HCT116 (cell line): ENCODE measurements around the gene EGFR. TPM values are rescaled to one million over a fixed set of nuclear protein-coding genes. Genes with fewer than 3 reads are reported as not detected.
A peak's percentile ranks its signal among the peaks of the same experiment; 100 is the strongest.

Experiments
- ATAC-seq: fragments of 200-7000 bp; cut with Tn5 transposase; 2 replicates; pipeline ENCODE4 v1.9.1; 2020; ENCODE audit warnings: mild to moderate bottlenecking, moderate library complexity
- BruUV-seq: library from RNA; stranded (reverse); fragments of 400-500 nt; replicated peaks from 2 replicates; lab custom pipeline; 2021; lab: Mats Ljungman, UMichigan
- CTCF ChIA-PET: fragments of 300-600 bp; sonication (Branson Sonifier 250); formaldehyde crosslinking; loops from one replicate; lab custom pipeline; 2021; ENCODE audit warnings: antibody characterized with exemption; lab: Charles Lee
- POLR2A ChIA-PET: fragments of 300-600, 350-600 bp; sonication (Branson Sonifier 250); formaldehyde crosslinking; loops from one replicate; lab custom pipeline; 2021; ENCODE audit warnings: antibody characterized with exemption; lab: Charles Lee
- RAD21 ChIA-PET, 2 experiments: fragments of 300-600 bp; sonication (Branson Sonifier 250); formaldehyde crosslinking; loops; one replicate each; lab custom pipeline; 2023; ENCODE audit warnings: low total read pairs in 2 of 2; ENCODE audit not compliant: uncharacterized antibody in 2 of 2, unreplicated experiment in 2 of 2, low non-redundant PET in 1 of 2; lab: Charles Lee
- DNase-seq: peaks from one replicate; pipeline ENCODE4 v3.0.0-alpha.2; 2010; ENCODE audit warnings: low read depth, low spot score
- H2AFZ ChIP-seq: fragments of 200-600 bp; shearing (Covaris generic), sonication (generic); 2 replicates; pipeline ENCODE4 v1.6.1; 2017; ENCODE audit warnings: low read depth, mixed run types, mixed read lengths, antibody characterized with exemption, low read length; ENCODE audit not compliant: poor library complexity, severe bottlenecking
- H3K27ac ChIP-seq: 2 replicates; pipeline ENCODE4 v1.5.1; 2012; ENCODE audit warnings: low read depth, low read length
- H3K27me3 ChIP-seq: fragments of 200-600 bp; sonication (generic); 2 replicates; pipeline ENCODE4 v1.6.1; 2016; ENCODE audit warnings: mixed run types, low read length, mixed read lengths; ENCODE audit not compliant: insufficient read depth
- H3K36me3 ChIP-seq, 2 experiments: fragments of 200-500 bp in 1 of 2; fragments of 200-600 bp in 1 of 2; sonication (Bioruptor generic) in 1 of 2; sonication (generic) in 1 of 2; 2 replicates each; pipeline versions ENCODE4 v1.5.1 to v1.6.1; 2014 to 2016; ENCODE audit warnings: low read length in 2 of 2, inconsistent platforms in 1 of 2, mixed read lengths in 1 of 2, mixed run types in 1 of 2; ENCODE audit not compliant: insufficient read depth in 2 of 2, control insufficient read depth in 1 of 2
- H3K4me1 ChIP-seq, 2 experiments: fragments of 200-600 bp in 1 of 2; sonication (generic) in 1 of 2; 2 replicates each; pipeline versions ENCODE4 v1.5.1 to v1.6.1; 2012 to 2017; ENCODE audit warnings: low read length in 2 of 2, inconsistent platforms in 1 of 2, mild to moderate bottlenecking in 1 of 2, mixed read lengths in 1 of 2, mixed run types in 1 of 2, moderate library complexity in 1 of 2; ENCODE audit not compliant: insufficient read depth in 2 of 2, control insufficient read depth in 1 of 2
- H3K4me2 ChIP-seq: fragments of 200-600 bp; sonication (generic); 2 replicates; pipeline ENCODE4 v1.6.1; 2017; ENCODE audit warnings: mixed run types, low read length, mixed read lengths
- H3K4me3 ChIP-seq, 2 experiments: fragments of 200-600 bp in 1 of 2; sonication (generic) in 1 of 2; replicated peaks in 1 of 2; 2 replicates each; pipeline ENCODE4 v1.5.1; 2011 to 2016; ENCODE audit warnings: low read length in 2 of 2, control low read depth in 1 of 2, low read depth in 1 of 2, mild to moderate bottlenecking in 1 of 2, mixed read lengths in 1 of 2, mixed run types in 1 of 2
- H3K79me2 ChIP-seq: fragments of 200-600 bp; sonication (generic); 2 replicates; pipeline ENCODE4 v1.6.1; 2017; ENCODE audit warnings: mild to moderate bottlenecking, mixed run types, low read length, moderate library complexity, mixed read lengths; ENCODE audit not compliant: insufficient read depth
- H3K9ac ChIP-seq: fragments of 200-600 bp; sonication (generic); 2 replicates; pipeline ENCODE4 v1.6.1; 2016; ENCODE audit warnings: low read length, mixed read lengths
- H3K9me2 ChIP-seq: fragments of 200-600 bp; sonication (generic), shearing (Covaris generic); 2 replicates; pipeline ENCODE4 v1.6.1; 2017; ENCODE audit warnings: mixed run types, mild to moderate bottlenecking, moderate library complexity; ENCODE audit not compliant: insufficient read depth
- H3K9me3 ChIP-seq, 2 experiments: fragments of 200-500 bp in 1 of 2; fragments of 200-600 bp in 1 of 2; sonication (Bioruptor generic) in 1 of 2; sonication (generic) in 1 of 2; 2 replicates each; pipeline ENCODE4 v1.6.1; 2014 to 2017; ENCODE audit warnings: low read length in 2 of 2, mixed read lengths in 2 of 2, inconsistent platforms in 1 of 2, low read depth in 1 of 2, mild to moderate bottlenecking in 1 of 2, mixed run types in 1 of 2, moderate library complexity in 1 of 2; ENCODE audit not compliant: control insufficient read depth in 1 of 2, insufficient read depth in 1 of 2
- H4K20me1 ChIP-seq: fragments of 200-600 bp; sonication (generic), shearing (Covaris generic); 2 replicates; pipeline ENCODE4 v1.6.1; 2017; ENCODE audit warnings: mixed run types, mild to moderate bottlenecking, moderate library complexity; ENCODE audit not compliant: insufficient read depth
- ATF3 ChIP-seq: IDR thresholded peaks from 2 replicates; pipeline ENCODE4 v1.6.1; 2012
- CBX3 ChIP-seq: IDR thresholded peaks from 2 replicates; pipeline ENCODE4 v1.6.1; 2012; ENCODE audit warnings: low read depth
- CEBPB ChIP-seq: IDR thresholded peaks from 2 replicates; pipeline ENCODE4 v1.6.1; 2012; ENCODE audit warnings: low read depth
- EGR1 ChIP-seq: IDR thresholded peaks from 2 replicates; pipeline ENCODE4 v1.6.1; 2012; ENCODE audit warnings: low read depth
- ELF1 ChIP-seq: IDR thresholded peaks from 2 replicates; pipeline ENCODE4 v1.6.1; 2012; ENCODE audit warnings: low read depth, borderline replicate concordance
- EZH2phosphoT487 ChIP-seq: fragments of 200-600 bp; IDR thresholded peaks from 2 replicates; pipeline ENCODE4 v1.6.1; 2018; ENCODE audit warnings: antibody characterized with exemption, borderline replicate concordance
- JUND ChIP-seq: IDR thresholded peaks from 2 replicates; pipeline ENCODE4 v1.6.1; 2012
- POLR2AphosphoS5 ChIP-seq: IDR thresholded peaks from 2 replicates; pipeline ENCODE4 v1.6.1; 2011; ENCODE audit warnings: mild to moderate bottlenecking, low read depth, low read length, moderate library complexity
- YY1 ChIP-seq: IDR thresholded peaks from 2 replicates; pipeline ENCODE4 v1.6.1; 2011; ENCODE audit warnings: low read length, low read depth, moderate library complexity, mild to moderate bottlenecking; ENCODE audit not compliant: insufficient replicate concordance; ENCODE audit errors: extremely low read depth
- ZBTB33 ChIP-seq: IDR thresholded peaks from 2 replicates; pipeline ENCODE4 v1.6.1; 2011; ENCODE audit warnings: mild to moderate bottlenecking, low read length, moderate library complexity; ENCODE audit not compliant: insufficient replicate concordance; ENCODE audit errors: extremely low read depth
- ZFX ChIP-seq: fragments of 450-650 bp; IDR thresholded peaks from 2 replicates; pipeline ENCODE4 v1.6.1; 2017
- intact Hi-C: fragments of 100-400 bp; cut with micrococcal nuclease; formaldehyde crosslinking; loops from 2 replicates; pipeline ENCODE4 v1.10.0; 2022
- total RNA-seq: library from RNA; stranded (reverse); gene quantifications from one replicate; pipeline ENCODE4 v1.2.1, GENCODE V29; 2021; ENCODE audit not compliant: unreplicated experiment

The EGFR gene
- total RNA-seq, 1 experiment from 2014 or later = 71.5 TPM

DNA sequence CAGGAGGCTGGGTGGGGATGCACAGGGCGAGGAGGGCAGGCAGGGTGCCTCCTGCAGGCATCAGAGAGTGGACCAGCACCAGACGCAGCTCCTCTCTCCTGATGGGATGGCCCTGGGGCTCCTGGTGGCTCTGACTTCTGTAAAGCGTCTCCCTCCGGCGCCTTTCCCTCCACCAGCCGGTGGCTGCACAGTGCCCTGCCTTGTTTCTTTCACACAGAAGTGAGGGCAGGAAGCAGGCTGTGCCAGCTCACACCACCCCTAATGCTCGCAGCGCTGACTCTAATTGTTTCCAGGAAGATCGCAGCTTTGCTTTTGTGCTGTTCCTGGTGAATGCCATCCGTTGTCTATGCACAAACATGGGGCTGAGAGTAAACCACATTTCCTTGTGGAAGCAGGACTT is 194.0 kb downstream of the EGFR start:
- Histone ChIP-seq H3K4me3 (no peak overlapping the region), H3K36me3 (peaks cover 4 to 12% of the 10 kb centered on the region in 2 experiments; a peak in 1 of 4 replicates), H3K79me2 (no peaks in the 10 kb centered on the region), H3K4me1 (no peaks in the 10 kb centered on the region), H3K9me2 (no peaks in the 10 kb centered on the region), H4K20me1 (no peaks in the 10 kb centered on the region), H3K27ac (no peak overlapping the region), H2AFZ (no peak overlapping the region), H3K9ac (no peak overlapping the region), H3K4me2 (no peak overlapping the region), H3K9me3 (no peaks in the 10 kb centered on the region), H3K27me3 (no peaks in the 10 kb centered on the region)
- intact Hi-C loops = no loop called here
- RAD21 ChIA-PET = no interaction called here
- DNase-seq (no peak), ATAC-seq (peak; percentile 43)
- TF ChIP-seq CBX3 (no peak), POLR2AphosphoS5 (0 out of 2 replicates have a peak, but pooled peaks have one; percentile 12), ZBTB33 (no peak), ELF1 (no peak)
- no TSS peak for BruUV-seq
- CTCF ChIA-PET = interaction anchor here (0.8 kb wide), 1 partner anchor 36 kb away, joined by 3 read pairs; no protein-coding TSS in a partner anchor
- POLR2A ChIA-PET = no interaction called here

DNA sequence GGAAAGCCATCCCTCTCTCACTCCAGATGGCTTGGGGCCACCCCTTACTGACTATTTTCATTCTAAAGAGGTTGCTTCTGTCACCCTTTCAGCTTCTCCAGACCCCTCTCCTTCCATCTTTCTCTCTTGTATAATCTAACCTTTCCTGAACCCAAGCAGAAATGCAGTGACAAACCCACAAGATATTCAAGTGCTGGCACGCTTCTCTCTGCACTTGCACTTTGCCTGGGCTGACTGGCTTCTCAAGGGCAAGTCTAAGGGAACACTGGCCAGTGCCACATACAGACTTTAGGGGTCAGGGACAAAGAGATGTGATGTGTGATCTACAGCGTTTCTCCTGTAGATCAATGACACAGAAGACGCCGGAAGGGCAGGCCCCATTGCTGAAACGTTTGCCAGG is 195.9 kb downstream of the EGFR start:
- ATAC-seq (peak; percentile 33; the same call in 1 of the 2 replicates), DNase-seq (no peak)
- Histone ChIP-seq H3K27me3 (no peaks in the 10 kb centered on the region), H3K4me3 (no peak overlapping the region), H2AFZ (no peak overlapping the region), H3K27ac (no peak overlapping the region), H3K79me2 (no peaks in the 10 kb centered on the region), H3K36me3 (no peaks in the 10 kb centered on the region), H4K20me1 (no peaks in the 10 kb centered on the region), H3K9ac (no peak overlapping the region), H3K9me3 (no peaks in the 10 kb centered on the region), H3K9me2 (no peaks in the 10 kb centered on the region), H3K4me1 (no peaks in the 10 kb centered on the region), H3K4me2 (no peak overlapping the region)
- intact Hi-C loops = no loop called here
- CTCF ChIA-PET = interaction anchor here (1.5 to 1.8 kb wide), 2 partner anchors 36 to 40 kb away, joined by 3 to 4 read pairs; no protein-coding TSS in a partner anchor
- BruUV-seq = no TSS peak
- POLR2A ChIA-PET = no interaction called here
- TF ChIP-seq CEBPB (no peak), YY1 (no peak), EGR1 (no peak), EZH2phosphoT487 (no peak), POLR2AphosphoS5 (no peak), JUND (no peak), ATF3 (no peak), ZFX (no peak)
- RAD21 ChIA-PET = no interaction called here
